ENCODE data around the gene AOAH. TPM values are rescaled to one million over a fixed set of nuclear protein-coding genes. Genes with fewer than 3 reads are reported as not detected.

AOAH gene
- polyA plus RNA-seq (2012; ENCODE audit: low read depth, missing spikeins), result 1.0 TPM

- DNase-seq (ENCODE audit: insufficient read length, low spot score), result peak; percentile 22
- TF ChIP-seq PAX5 (IDR thresholded peaks at IDR 0.05; ENCODE audit: insufficient read depth, low read length, severe bottlenecking) (no peak), POU2F2 (IDR thresholded peaks at IDR 0.05; ENCODE audit: low read depth, low read length) (peak; percentile 36; the same call in 1 of the 2 replicates), TAF1 (IDR thresholded peaks at IDR 0.05; ENCODE audit: low read depth, low read length) (no peak), SPI1 (IDR thresholded peaks at IDR 0.05; ENCODE audit: low read depth, low read length) (peak; percentile 69), POLR2AphosphoS5 (IDR thresholded peaks at IDR 0.05; ENCODE audit: low read depth, low read length) (peak; percentile 57; the same call in 1 of the 2 replicates), POLR2A (IDR thresholded peaks at IDR 0.05; ENCODE audit: low read depth, low read length) (peak; percentile 63)
- peak; percentile 97 for FAIRE-seq
Measured at GRCh38 chr7:36723951-36724664, at the start of gene AOAH. Gene AOAH, minus strand, starts transcription at chr7:36724494. Its CDS starts 346 bp downstream, at chr7:36724148.

GRCh38 chr7:36766451-36766850 is 42.2 kb upstream of the AOAH start:
- no peak for TF ChIP-seq SPI1 (IDR thresholded peaks at IDR 0.05; ENCODE audit: low read depth, low read length)
- no peak for DNase-seq (ENCODE audit: insufficient read length, low spot score)
- FAIRE-seq, result no peak

GRCh38 chr7:36765605-36766004 is 41.3 kb upstream of the AOAH start:
- DNase-seq (ENCODE audit: insufficient read length, low spot score), result no peak
- no peak for FAIRE-seq
- TF ChIP-seq TAF1 (IDR thresholded peaks at IDR 0.05; ENCODE audit: low read depth, low read length) (no peak), POLR2AphosphoS5 (IDR thresholded peaks at IDR 0.05; ENCODE audit: low read depth, low read length) (no peak), SPI1 (IDR thresholded peaks at IDR 0.05; ENCODE audit: low read depth, low read length) (no peak), POLR2A (IDR thresholded peaks at IDR 0.05; ENCODE audit: low read depth, low read length) (no peak), PAX5 (IDR thresholded peaks at IDR 0.05; ENCODE audit: insufficient read depth, low read length, severe bottlenecking) (no peak), POU2F2 (IDR thresholded peaks at IDR 0.05; ENCODE audit: low read depth, low read length) (no peak)

GRCh38 chr7:36764929-36765328 is 40.6 kb upstream of the AOAH start:
- TF ChIP-seq POLR2AphosphoS5 (IDR thresholded peaks at IDR 0.05; ENCODE audit: low read depth, low read length) (no peak), POLR2A (IDR thresholded peaks at IDR 0.05; ENCODE audit: low read depth, low read length) (no peak), PAX5 (IDR thresholded peaks at IDR 0.05; ENCODE audit: insufficient read depth, low read length, severe bottlenecking) (no peak), TAF1 (IDR thresholded peaks at IDR 0.05; ENCODE audit: low read depth, low read length) (no peak), POU2F2 (IDR thresholded peaks at IDR 0.05; ENCODE audit: low read depth, low read length) (no peak), SPI1 (IDR thresholded peaks at IDR 0.05; ENCODE audit: low read depth, low read length) (no peak)
- no peak for DNase-seq (ENCODE audit: insufficient read length, low spot score)
- no peak for FAIRE-seq

- FAIRE-seq, result no peak
- TF ChIP-seq TAF1 (IDR thresholded peaks at IDR 0.05; ENCODE audit: low read depth, low read length), result no peak
- TF ChIP-seq POLR2AphosphoS5 (IDR thresholded peaks at IDR 0.05; ENCODE audit: low read depth, low read length), result no peak
- no peak for TF ChIP-seq SPI1 (IDR thresholded peaks at IDR 0.05; ENCODE audit: low read depth, low read length)
- no peak for TF ChIP-seq PAX5 (IDR thresholded peaks at IDR 0.05; ENCODE audit: insufficient read depth, low read length, severe bottlenecking)
- no peak for TF ChIP-seq POLR2A (IDR thresholded peaks at IDR 0.05; ENCODE audit: low read depth, low read length)
- TF ChIP-seq POU2F2 (IDR thresholded peaks at IDR 0.05; ENCODE audit: low read depth, low read length), result no peak
- DNase-seq (ENCODE audit: insufficient read length, low spot score), result no peak
Measured at GRCh38 chr7:36763132-36763816, 39.0 kb upstream of the AOAH start.

GRCh38 chr7:36762394-36762793 is 38.1 kb upstream of the AOAH start:
- DNase-seq (ENCODE audit: insufficient read length, low spot score) (no peak), FAIRE-seq (no peak)
- no peak for TF ChIP-seq POLR2AphosphoS5 (IDR thresholded peaks at IDR 0.05; ENCODE audit: low read depth, low read length)
- TF ChIP-seq POU2F2 (IDR thresholded peaks at IDR 0.05; ENCODE audit: low read depth, low read length), result no peak
- no peak for TF ChIP-seq TAF1 (IDR thresholded peaks at IDR 0.05; ENCODE audit: low read depth, low read length)
- TF ChIP-seq PAX5 (IDR thresholded peaks at IDR 0.05; ENCODE audit: insufficient read depth, low read length, severe bottlenecking), result no peak

GRCh38 chr7:36761835-36762234 is 37.5 kb upstream of the AOAH start:
- TF ChIP-seq PAX5 (IDR thresholded peaks at IDR 0.05; ENCODE audit: insufficient read depth, low read length, severe bottlenecking), result no peak
- no peak for TF ChIP-seq SPI1 (IDR thresholded peaks at IDR 0.05; ENCODE audit: low read depth, low read length)
- no peak for TF ChIP-seq POLR2AphosphoS5 (IDR thresholded peaks at IDR 0.05; ENCODE audit: low read depth, low read length)
- TF ChIP-seq POLR2A (IDR thresholded peaks at IDR 0.05; ENCODE audit: low read depth, low read length), result no peak
- TF ChIP-seq TAF1 (IDR thresholded peaks at IDR 0.05; ENCODE audit: low read depth, low read length), result no peak
- no peak for TF ChIP-seq POU2F2 (IDR thresholded peaks at IDR 0.05; ENCODE audit: low read depth, low read length)
- FAIRE-seq, result no peak
- no peak for DNase-seq (ENCODE audit: insufficient read length, low spot score)

GRCh38 chr7:36760856-36761762 is 36.8 kb upstream of the AOAH start:
- FAIRE-seq, result no peak
- DNase-seq (ENCODE audit: insufficient read length, low spot score), result no peak
- TF ChIP-seq POLR2AphosphoS5 (IDR thresholded peaks at IDR 0.05; ENCODE audit: low read depth, low read length), result no peak
- TF ChIP-seq POLR2A (IDR thresholded peaks at IDR 0.05; ENCODE audit: low read depth, low read length), result no peak
- no peak for TF ChIP-seq POU2F2 (IDR thresholded peaks at IDR 0.05; ENCODE audit: low read depth, low read length)
- TF ChIP-seq SPI1 (IDR thresholded peaks at IDR 0.05; ENCODE audit: low read depth, low read length), result no peak
- TF ChIP-seq PAX5 (IDR thresholded peaks at IDR 0.05; ENCODE audit: insufficient read depth, low read length, severe bottlenecking), result no peak
- no peak for TF ChIP-seq TAF1 (IDR thresholded peaks at IDR 0.05; ENCODE audit: low read depth, low read length)

GRCh38 chr7:36758879-36759278 is 34.6 kb upstream of the AOAH start:
- no peak for DNase-seq (ENCODE audit: insufficient read length, low spot score)
- TF ChIP-seq PAX5 (IDR thresholded peaks at IDR 0.05; ENCODE audit: insufficient read depth, low read length, severe bottlenecking), result no peak
- no peak for TF ChIP-seq POLR2A (IDR thresholded peaks at IDR 0.05; ENCODE audit: low read depth, low read length)
- TF ChIP-seq SPI1 (IDR thresholded peaks at IDR 0.05; ENCODE audit: low read depth, low read length), result no peak
- no peak for TF ChIP-seq TAF1 (IDR thresholded peaks at IDR 0.05; ENCODE audit: low read depth, low read length)
- no peak for TF ChIP-seq POLR2AphosphoS5 (IDR thresholded peaks at IDR 0.05; ENCODE audit: low read depth, low read length)
- FAIRE-seq, result no peak
